Stimulated activated CD8-positive, alpha-beta memory T cell treated with anti-CD3 and anti-CD28 coated beads, Interleukin-15, amount 100 ng/mL, for 48 hours (primary cell): ENCODE data around the gene RAPGEF6.

ENCODE experiments used
- DNase-seq, 2 donors: peaks; one replicate each; pipeline ENCODE4 v3.0.0-alpha.2; 2020; ENCODE audit warnings: low read depth in 2 of 2

Gene RAPGEF6

GRCh38 chr5:131541762-131542161, 93.3 kb downstream of the RAPGEF6 start:
- no peak for DNase-seq

- DNase-seq: no peak
Observed at GRCh38 chr5:131541071-131541470, 94.0 kb downstream of the RAPGEF6 start.

- DNase-seq: no peak
Observed at GRCh38 chr5:131539251-131539650, 95.8 kb downstream of the RAPGEF6 start.

- no peak for DNase-seq
Observed at GRCh38 chr5:131538177-131538593, 96.8 kb downstream of the RAPGEF6 start.

GRCh38 chr5:131536850-131537448, 98.1 kb downstream of the RAPGEF6 start:
- no peak for DNase-seq

- DNase-seq: no peak
Observed at GRCh38 chr5:131536211-131536826, 98.7 kb downstream of the RAPGEF6 start.

GRCh38 chr5:131534974-131535373, 100.1 kb downstream of the RAPGEF6 start:
- no peak for DNase-seq

GRCh38 chr5:131533836-131534235, 101.2 kb downstream of the RAPGEF6 start:
- no peak for DNase-seq

GRCh38 chr5:131532031-131532640, 102.9 kb downstream of the RAPGEF6 start:
- DNase-seq: no peak

GRCh38 chr5:131530706-131531331, 104.2 kb downstream of the RAPGEF6 start:
- no peak for DNase-seq

- no peak for DNase-seq
Observed at GRCh38 chr5:131528682-131529081, 106.3 kb downstream of the RAPGEF6 start.

GRCh38 chr5:131525805-131526204, 109.2 kb downstream of the RAPGEF6 start:
- DNase-seq: no peak

GRCh38 chr5:131524431-131524830, 110.6 kb downstream of the RAPGEF6 start:
- no peak for DNase-seq

GRCh38 chr5:131523500-131524185, 111.4 kb downstream of the RAPGEF6 start:
- DNase-seq: no peak

GRCh38 chr5:131521252-131521651, 113.8 kb downstream of the RAPGEF6 start:
- DNase-seq: no peak

GRCh38 chr5:131515348-131515747, 119.7 kb downstream of the RAPGEF6 start:
- no peak for DNase-seq

GRCh38 chr5:131514316-131515283, 120.4 kb downstream of the RAPGEF6 start:
- DNase-seq: no peak

GRCh38 chr5:131513780-131514179, 121.2 kb downstream of the RAPGEF6 start:
- DNase-seq: no peak

GRCh38 chr5:131511934-131512333, 123.1 kb downstream of the RAPGEF6 start:
- DNase-seq: no peak

GRCh38 chr5:131509801-131510200, 125.2 kb downstream of the RAPGEF6 start:
- DNase-seq: no peak
